HG02938 (cell line): Measurements from ENCODE around the gene HOXC6.

ENCODE experiments used
- ATAC-seq: cut with Tn5 transposase; IDR thresholded peaks from one replicate; pipeline ENCODE4 v1.9.1; 2021; ENCODE audit warnings: mild to moderate bottlenecking, moderate library complexity; ENCODE audit not compliant: unreplicated experiment

The HOXC6 gene

GRCh38 chr12:54012631-54013409, 15.4 kb upstream of the HOXC6 start:
- ATAC-seq: no peak

- no peak for ATAC-seq
These were observed 13.7 kb upstream of the HOXC6 start for GRCh38 chr12:54014377-54015017.

- ATAC-seq: no peak
These were observed 13.0 kb upstream of the HOXC6 start for GRCh38 chr12:54015018-54015931.

- ATAC-seq: no peak
These were observed 12.2 kb upstream of the HOXC6 start for GRCh38 chr12:54016051-54016450.

GRCh38 chr12:54016478-54016964, 11.7 kb upstream of the HOXC6 start:
- ATAC-seq: no peak

- peak; percentile 26 for ATAC-seq
These were observed 11.0 kb upstream of the HOXC6 start for GRCh38 chr12:54017027-54017788.

GRCh38 chr12:54017878-54018467, 10.3 kb upstream of the HOXC6 start:
- ATAC-seq: peak; percentile 59

GRCh38 chr12:54018468-54018984, 9.7 kb upstream of the HOXC6 start:
- no peak for ATAC-seq

- no peak for ATAC-seq
These were observed 9.0 kb upstream of the HOXC6 start for GRCh38 chr12:54019091-54019811.

GRCh38 chr12:54019924-54020590, 8.2 kb upstream of the HOXC6 start:
- no peak for ATAC-seq

GRCh38 chr12:54020591-54021405, 7.4 kb upstream of the HOXC6 start:
- ATAC-seq: no peak

GRCh38 chr12:54021432-54022013, 6.7 kb upstream of the HOXC6 start:
- ATAC-seq: no peak

GRCh38 chr12:54022960-54023884, 5.0 kb upstream of the HOXC6 start:
- no peak for ATAC-seq

- ATAC-seq: no peak
These were observed 4.1 kb upstream of the HOXC6 start for GRCh38 chr12:54024127-54024526.

GRCh38 chr12:54024581-54025305, 3.5 kb upstream of the HOXC6 start:
- ATAC-seq: no peak
